Measurements from ENCODE around the gene MLEC.

Gene MLEC

DNA sequence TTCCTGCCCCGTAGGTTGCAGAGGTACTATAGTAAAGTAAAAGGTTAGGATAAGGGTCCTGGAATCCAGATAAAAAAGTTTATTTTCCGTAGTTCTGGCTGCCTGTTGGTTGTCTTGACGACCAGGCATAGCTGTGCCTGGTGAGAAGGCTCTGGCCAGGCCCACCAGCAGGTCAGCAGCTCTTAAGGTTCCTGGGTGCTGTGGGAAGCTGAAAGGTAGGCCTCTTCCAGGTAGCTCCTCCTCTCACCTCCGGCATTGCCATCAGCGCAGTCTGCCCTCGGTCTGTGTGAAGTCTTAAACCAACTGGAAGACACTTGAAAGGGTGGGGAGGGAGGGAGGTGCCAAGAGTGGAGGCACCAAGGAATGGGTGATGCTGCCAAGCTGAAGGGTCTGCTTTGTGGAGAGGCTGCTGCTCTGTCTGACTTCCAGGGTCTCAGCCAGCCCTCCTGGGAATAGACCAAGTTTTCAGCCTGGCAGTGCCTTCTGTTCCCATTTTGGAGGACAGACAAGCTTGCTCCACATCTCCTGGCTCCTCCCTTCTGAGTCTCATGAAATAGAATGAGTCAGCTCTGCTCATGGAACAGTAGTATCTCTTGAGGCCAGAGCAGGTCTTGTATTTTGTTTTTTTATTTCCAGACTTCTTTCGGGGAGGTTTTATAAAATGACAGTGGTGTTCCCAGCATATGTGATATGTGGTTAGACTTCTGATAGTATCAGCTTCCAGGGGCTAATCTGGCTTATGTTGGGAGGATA is 33.5 kb downstream of the MLEC start:
- H3K36me3 ChIP-seq (ENCODE audit: low read depth), result peaks cover 81% of the 10 kb centered on the region
- no peaks in the 10 kb centered on the region for H3K4me1 ChIP-seq (ENCODE audit: insufficient read depth, poor library complexity, severe bottlenecking)
- 0 out of 3 replicates have a peak, but pooled peaks have one; percentile 47 for ATAC-seq (ENCODE audit: low read depth)
- TF ChIP-seq, protein P1, sequence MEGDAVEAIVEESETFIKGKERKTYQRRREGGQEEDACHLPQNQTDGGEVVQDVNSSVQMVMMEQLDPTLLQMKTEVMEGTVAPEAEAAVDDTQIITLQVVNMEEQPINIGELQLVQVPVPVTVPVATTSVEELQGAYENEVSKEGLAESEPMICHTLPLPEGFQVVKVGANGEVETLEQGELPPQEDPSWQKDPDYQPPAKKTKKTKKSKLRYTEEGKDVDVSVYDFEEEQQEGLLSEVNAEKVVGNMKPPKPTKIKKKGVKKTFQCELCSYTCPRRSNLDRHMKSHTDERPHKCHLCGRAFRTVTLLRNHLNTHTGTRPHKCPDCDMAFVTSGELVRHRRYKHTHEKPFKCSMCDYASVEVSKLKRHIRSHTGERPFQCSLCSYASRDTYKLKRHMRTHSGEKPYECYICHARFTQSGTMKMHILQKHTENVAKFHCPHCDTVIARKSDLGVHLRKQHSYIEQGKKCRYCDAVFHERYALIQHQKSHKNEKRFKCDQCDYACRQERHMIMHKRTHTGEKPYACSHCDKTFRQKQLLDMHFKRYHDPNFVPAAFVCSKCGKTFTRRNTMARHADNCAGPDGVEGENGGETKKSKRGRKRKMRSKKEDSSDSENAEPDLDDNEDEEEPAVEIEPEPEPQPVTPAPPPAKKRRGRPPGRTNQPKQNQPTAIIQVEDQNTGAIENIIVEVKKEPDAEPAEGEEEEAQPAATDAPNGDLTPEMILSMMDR (IDR thresholded peaks at IDR 0.05; ENCODE audit: poor library complexity, severe bottlenecking), result no peak
- H3K27ac ChIP-seq (ENCODE audit: poor library complexity, severe bottlenecking), result no peak overlapping the region
- H3K9me3 ChIP-seq (ENCODE audit: severe bottlenecking), result no peaks in the 10 kb centered on the region
- H3K4me3 ChIP-seq (ENCODE audit: severe bottlenecking), result no peak overlapping the region
- H3K27me3 ChIP-seq (ENCODE audit: insufficient read depth, poor library complexity, severe bottlenecking), result no peaks in the 10 kb centered on the region
- DNase-seq (ENCODE audit: low spot score), result no peak

DNA sequence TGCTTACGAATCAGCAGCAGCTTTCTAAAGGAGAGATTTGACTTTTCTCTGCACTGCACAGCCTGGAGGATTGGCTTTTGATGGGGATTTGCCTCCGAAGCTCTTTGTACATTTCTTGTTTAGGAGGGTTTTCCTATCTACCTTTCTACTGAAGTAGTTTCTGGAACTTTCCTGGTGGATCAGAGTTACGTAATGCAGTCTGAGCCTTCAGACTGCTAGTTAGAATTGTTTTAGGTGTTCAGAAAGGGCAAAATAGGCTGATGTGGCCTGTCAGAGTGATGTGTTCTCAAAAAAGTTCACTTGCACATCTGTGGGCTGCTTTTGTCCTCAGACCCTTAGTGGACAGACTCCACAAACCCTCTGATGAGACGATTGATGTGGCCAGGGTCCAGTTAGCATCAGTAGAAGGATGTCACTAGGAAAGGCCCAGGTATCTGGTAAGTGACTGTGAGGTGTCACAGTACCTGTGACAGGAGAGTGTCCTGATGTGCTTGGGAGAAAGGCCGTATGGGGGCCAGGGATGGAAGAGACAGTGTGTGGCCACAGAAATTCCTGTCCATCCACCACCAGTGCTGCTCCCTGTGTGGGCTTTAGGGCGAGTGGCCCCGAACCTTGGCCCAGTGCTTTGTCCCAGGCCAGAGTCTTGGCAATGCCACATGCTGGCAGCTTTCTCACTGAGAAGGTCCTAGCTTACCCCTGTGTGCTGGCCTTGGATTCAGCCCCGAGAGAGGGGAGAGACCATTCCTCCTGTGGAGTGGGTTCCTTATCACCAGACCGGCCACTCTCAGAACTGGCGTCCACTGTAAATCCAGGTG is 34.2 kb downstream of the MLEC start:
- H3K4me3 ChIP-seq (ENCODE audit: severe bottlenecking), result no peak overlapping the region
- H3K9me3 ChIP-seq (ENCODE audit: severe bottlenecking), result no peaks in the 10 kb centered on the region
- no peak for ATAC-seq (ENCODE audit: low read depth)
- TF ChIP-seq, protein P1 (IDR thresholded peaks at IDR 0.05; ENCODE audit: poor library complexity, severe bottlenecking), result no peak
- no peak overlapping the region for H3K27ac ChIP-seq (ENCODE audit: poor library complexity, severe bottlenecking)
- H3K36me3 ChIP-seq (ENCODE audit: low read depth), result peaks cover 74% of the 10 kb centered on the region
- H3K4me1 ChIP-seq (ENCODE audit: insufficient read depth, poor library complexity, severe bottlenecking), result no peaks in the 10 kb centered on the region
- no peak for DNase-seq (ENCODE audit: low spot score)
- no peaks in the 10 kb centered on the region for H3K27me3 ChIP-seq (ENCODE audit: insufficient read depth, poor library complexity, severe bottlenecking)

DNA sequence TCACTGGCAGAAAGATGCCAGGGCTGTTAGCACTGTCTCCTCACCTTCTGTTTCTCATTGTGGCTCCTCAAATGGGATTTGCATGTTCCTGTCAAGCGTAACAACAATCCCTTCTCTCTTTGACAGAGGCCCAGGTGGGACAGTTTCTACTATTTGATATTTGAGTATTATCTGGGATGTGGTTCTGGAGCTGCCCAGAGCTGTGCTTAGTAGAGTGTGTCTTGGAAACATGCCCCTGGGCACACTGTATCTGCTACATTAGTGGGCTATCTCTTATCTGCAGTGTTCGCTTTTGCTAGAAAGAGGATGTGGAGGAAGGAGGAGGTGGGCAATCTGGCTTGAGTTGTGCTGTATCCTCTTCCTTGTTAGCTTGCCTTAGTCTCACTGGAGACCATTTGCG is 34.9 kb downstream of the MLEC start:
- peaks cover 68% of the 10 kb centered on the region for H3K36me3 ChIP-seq (ENCODE audit: low read depth)
- no peak overlapping the region for H3K27ac ChIP-seq (ENCODE audit: poor library complexity, severe bottlenecking)
- H3K4me1 ChIP-seq (ENCODE audit: insufficient read depth, poor library complexity, severe bottlenecking), result no peaks in the 10 kb centered on the region
- no peak for DNase-seq (ENCODE audit: low spot score)
- H3K9me3 ChIP-seq (ENCODE audit: severe bottlenecking), result no peaks in the 10 kb centered on the region
- H3K4me3 ChIP-seq (ENCODE audit: severe bottlenecking), result no peak overlapping the region
- TF ChIP-seq, protein P1 (IDR thresholded peaks at IDR 0.05; ENCODE audit: poor library complexity, severe bottlenecking), result no peak
- H3K27me3 ChIP-seq (ENCODE audit: insufficient read depth, poor library complexity, severe bottlenecking), result no peaks in the 10 kb centered on the region
- no peak for ATAC-seq (ENCODE audit: low read depth)

DNA sequence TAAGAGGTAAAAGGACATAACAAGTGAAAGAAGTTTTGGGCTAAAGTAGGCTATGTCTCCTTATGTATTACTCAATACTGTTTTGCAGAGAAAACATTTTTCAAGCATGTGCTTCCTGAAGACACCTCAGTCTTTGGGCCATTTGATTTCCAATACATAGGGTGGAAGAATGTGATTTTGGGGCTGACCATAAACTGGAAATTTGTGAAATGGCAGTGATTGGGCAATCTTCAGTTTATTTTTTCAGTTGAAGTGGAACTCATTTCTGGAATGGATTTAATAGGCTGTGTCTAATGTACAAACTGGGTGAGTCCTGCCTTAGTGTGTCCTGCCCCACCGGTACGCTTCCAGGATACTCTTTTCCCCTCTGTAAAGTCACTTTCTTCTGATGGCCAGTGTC is 35.8 kb downstream of the MLEC start:
- TF ChIP-seq, protein P1 (IDR thresholded peaks at IDR 0.05; ENCODE audit: poor library complexity, severe bottlenecking), result no peak
- Histone ChIP-seq H3K4me3 (ENCODE audit: severe bottlenecking) (no peak overlapping the region), H3K27ac (ENCODE audit: poor library complexity, severe bottlenecking) (no peak overlapping the region), H3K36me3 (ENCODE audit: low read depth) (peaks cover 62% of the 10 kb centered on the region), H3K4me1 (ENCODE audit: insufficient read depth, poor library complexity, severe bottlenecking) (no peaks in the 10 kb centered on the region), H3K9me3 (ENCODE audit: severe bottlenecking) (no peaks in the 10 kb centered on the region), H3K27me3 (ENCODE audit: insufficient read depth, poor library complexity, severe bottlenecking) (no peaks in the 10 kb centered on the region)
- DNase-seq (ENCODE audit: low spot score) (no peak), ATAC-seq (ENCODE audit: low read depth) (no peak)
